ENCODE measurements around the gene HOXA4. TPM values are rescaled to one million over a fixed set of nuclear protein-coding genes. Genes with fewer than 3 reads are reported as not detected.

The HOXA4 gene
- total RNA-seq, 1 donor, result 0.72 TPM

DNA sequence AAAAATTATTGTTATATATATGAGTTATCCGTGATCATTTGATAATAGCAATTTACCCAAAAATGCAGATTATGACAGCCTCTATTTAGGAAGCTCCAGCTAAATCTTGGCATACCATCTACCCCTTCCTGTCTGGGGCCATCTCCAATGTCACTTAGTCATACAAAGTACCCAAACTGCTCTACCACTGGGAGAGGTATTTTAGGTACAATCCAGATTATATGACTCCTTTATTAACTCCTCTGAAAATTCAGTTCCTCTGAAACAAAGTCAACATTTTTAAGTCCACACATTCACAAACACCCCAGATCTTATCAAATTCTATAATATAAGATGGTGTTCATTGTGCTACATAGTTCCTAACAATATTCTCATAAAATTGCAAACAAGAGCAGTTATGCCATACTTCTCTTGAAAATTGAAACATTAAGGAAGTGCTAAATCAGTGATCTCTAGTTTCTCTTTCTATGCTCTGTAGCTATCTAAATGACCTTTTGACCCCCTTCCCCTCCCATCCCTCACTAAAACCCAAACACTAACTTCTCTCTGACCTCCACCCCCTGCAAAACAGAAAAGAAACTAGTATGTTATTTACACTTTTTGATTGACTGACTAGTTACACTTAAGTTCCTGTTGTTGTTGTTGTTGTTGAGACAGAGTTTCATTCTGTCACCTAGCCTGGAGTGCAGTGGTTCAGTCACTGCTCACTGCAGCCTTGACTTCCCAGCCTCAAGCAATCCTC, 51.2 kb downstream of the HOXA4 start:
- H3K27ac ChIP-seq (ENCODE audit: low read depth, low read length), result no peak overlapping the region
- H3K36me3 ChIP-seq (ENCODE audit: insufficient read depth, low read length), result no peaks in the 10 kb centered on the region
- H4K20me1 ChIP-seq (ENCODE audit: insufficient read depth, low read length), result no peaks in the 10 kb centered on the region
- no peak for TF ChIP-seq CTCF (IDR thresholded peaks at IDR 0.05; ENCODE audit: extremely low read depth, low read depth, low read length)
- no peaks in the 10 kb centered on the region for H3K9me3 ChIP-seq (ENCODE audit: low read depth, low read length)
- no peak overlapping the region for H3K4me3 ChIP-seq (ENCODE audit: insufficient read depth, low read length)
- no peaks in the 10 kb centered on the region for H3K79me2 ChIP-seq (ENCODE audit: insufficient read depth, low read length)
- no peak for DNase-seq (ENCODE audit: insufficient read length, low spot score, missing footprints)
- H2AFZ ChIP-seq (ENCODE audit: low read length), result no peak overlapping the region
- no peaks in the 10 kb centered on the region for H3K27me3 ChIP-seq (ENCODE audit: insufficient read depth, low read length)
- no peak overlapping the region for H3K4me2 ChIP-seq (ENCODE audit: insufficient read depth, low read length)
- peaks cover 4% of the 10 kb centered on the region for H3K4me1 ChIP-seq (ENCODE audit: insufficient read depth, low read length)

GRCh38 chr7:27078616-27079233, 51.8 kb downstream of the HOXA4 start:
- Histone ChIP-seq H2AFZ (ENCODE audit: low read length) (no peak overlapping the region), H3K36me3 (ENCODE audit: insufficient read depth, low read length) (no peaks in the 10 kb centered on the region), H4K20me1 (ENCODE audit: insufficient read depth, low read length) (no peaks in the 10 kb centered on the region), H3K27me3 (ENCODE audit: insufficient read depth, low read length) (no peaks in the 10 kb centered on the region), H3K4me1 (ENCODE audit: insufficient read depth, low read length) (peaks cover 4% of the 10 kb centered on the region), H3K9me3 (ENCODE audit: low read depth, low read length) (no peaks in the 10 kb centered on the region), H3K79me2 (ENCODE audit: insufficient read depth, low read length) (no peaks in the 10 kb centered on the region), H3K4me2 (ENCODE audit: insufficient read depth, low read length) (no peak overlapping the region), H3K4me3 (ENCODE audit: insufficient read depth, low read length) (no peak overlapping the region), H3K27ac (ENCODE audit: low read depth, low read length) (no peak overlapping the region)
- no peak for TF ChIP-seq CTCF (IDR thresholded peaks at IDR 0.05; ENCODE audit: extremely low read depth, low read depth, low read length)
- no peak for DNase-seq (ENCODE audit: insufficient read length, low spot score, missing footprints)

Small RNA genes lying within 50 kb of the gene (small RNA-seq; reads per million reads assigned to genes)
- gene AC004080.5 (not detected), gene RF01977 (not detected)

Other genes starting within 250 kb of the HOXA4 start
- 0.72 and 1.5 TPM in 2 replicates for gene HOXA1, start 34.8 kb downstream of the HOXA4 start, total RNA-seq
- 0.36 and 0.59 TPM in 2 replicates for gene HOXA2, start 28.1 kb downstream of the HOXA4 start, total RNA-seq
- 3.2 and 5.8 TPM in 2 replicates for gene HOXA5, start 12.9 kb upstream of the HOXA4 start, total RNA-seq
- 5.0 and 7.6 TPM in 2 replicates for gene HOXA6, start 17.0 kb upstream of the HOXA4 start, total RNA-seq
- 3.5 and 4.0 TPM in 2 replicates for gene HOXA3, start 21.8 kb upstream of the HOXA4 start, total RNA-seq
- 3.6 and 4.4 TPM in 2 replicates for gene HOXA7, start 25.9 kb upstream of the HOXA4 start, total RNA-seq
- 15.3 and 19.5 TPM in 2 replicates for gene HOXA9, start 34.8 kb upstream of the HOXA4 start, total RNA-seq
- 32.1 and 43.1 TPM in 2 replicates for gene HOXA10, start 43.6 kb upstream of the HOXA4 start, total RNA-seq
- 14.4 and 15.2 TPM in 2 replicates for gene HOXA11, start 54.5 kb upstream of the HOXA4 start, total RNA-seq
- 6.2 and 8.0 TPM in 2 replicates for gene HOXA13, start 69.3 kb upstream of the HOXA4 start, total RNA-seq
- not detected in 2 replicates for gene EVX1, start 112.0 kb upstream of the HOXA4 start, total RNA-seq